Measurements from ENCODE around the gene NFIB.

DNA sequence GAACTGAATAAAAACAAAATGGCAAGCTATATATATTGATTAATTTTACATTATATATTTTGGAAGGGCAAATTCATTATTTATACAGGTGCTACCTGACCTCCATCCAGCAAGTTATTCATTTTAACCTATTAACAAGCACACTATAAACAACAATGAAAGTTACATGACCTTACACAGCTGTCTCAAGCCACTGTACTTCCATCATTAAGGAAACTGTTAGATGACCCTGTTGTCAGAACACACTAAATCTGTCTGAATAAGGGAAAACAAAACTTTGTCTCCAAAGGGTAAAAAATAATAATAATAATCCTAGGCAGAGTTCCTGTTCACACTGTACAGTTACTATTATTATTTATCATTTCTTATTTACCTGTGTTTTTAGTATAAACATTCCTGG is 44.0 kb downstream of the NFIB start:
- TF ChIP-seq, protein P1, sequence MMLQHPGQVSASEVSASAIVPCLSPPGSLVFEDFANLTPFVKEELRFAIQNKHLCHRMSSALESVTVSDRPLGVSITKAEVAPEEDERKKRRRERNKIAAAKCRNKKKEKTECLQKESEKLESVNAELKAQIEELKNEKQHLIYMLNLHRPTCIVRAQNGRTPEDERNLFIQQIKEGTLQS (IDR thresholded peaks at IDR 0.05; ENCODE audit: insufficient read depth, low read depth, low read length) = no peak
- TF ChIP-seq, protein P2, sequence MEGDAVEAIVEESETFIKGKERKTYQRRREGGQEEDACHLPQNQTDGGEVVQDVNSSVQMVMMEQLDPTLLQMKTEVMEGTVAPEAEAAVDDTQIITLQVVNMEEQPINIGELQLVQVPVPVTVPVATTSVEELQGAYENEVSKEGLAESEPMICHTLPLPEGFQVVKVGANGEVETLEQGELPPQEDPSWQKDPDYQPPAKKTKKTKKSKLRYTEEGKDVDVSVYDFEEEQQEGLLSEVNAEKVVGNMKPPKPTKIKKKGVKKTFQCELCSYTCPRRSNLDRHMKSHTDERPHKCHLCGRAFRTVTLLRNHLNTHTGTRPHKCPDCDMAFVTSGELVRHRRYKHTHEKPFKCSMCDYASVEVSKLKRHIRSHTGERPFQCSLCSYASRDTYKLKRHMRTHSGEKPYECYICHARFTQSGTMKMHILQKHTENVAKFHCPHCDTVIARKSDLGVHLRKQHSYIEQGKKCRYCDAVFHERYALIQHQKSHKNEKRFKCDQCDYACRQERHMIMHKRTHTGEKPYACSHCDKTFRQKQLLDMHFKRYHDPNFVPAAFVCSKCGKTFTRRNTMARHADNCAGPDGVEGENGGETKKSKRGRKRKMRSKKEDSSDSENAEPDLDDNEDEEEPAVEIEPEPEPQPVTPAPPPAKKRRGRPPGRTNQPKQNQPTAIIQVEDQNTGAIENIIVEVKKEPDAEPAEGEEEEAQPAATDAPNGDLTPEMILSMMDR (IDR thresholded peaks at IDR 0.05; ENCODE audit: control extremely low read depth in 1 of 3, insufficient read depth in 1 of 3, low read depth in 1 of 3, low read length in 3 of 3) = no peak
- TF ChIP-seq EZH2 (IDR thresholded peaks at IDR 0.05; ENCODE audit: low read depth, low read length, severe bottlenecking) (no peak), RAD21 (IDR thresholded peaks at IDR 0.05 in 1 of 2, conservative IDR thresholded peaks at IDR 0.05 in 1 of 2; ENCODE audit: low read depth in 2 of 2, low read length in 2 of 2) (no peak), NANOG (IDR thresholded peaks at IDR 0.05; ENCODE audit: insufficient read depth, low read depth, low read length, poor library complexity, severe bottlenecking) (no peak), YY1 (IDR thresholded peaks at IDR 0.05; ENCODE audit: low read depth, low read length) (no peak), POLR2A (IDR thresholded peaks at IDR 0.05; ENCODE audit: control extremely low read depth in 1 of 2, low read depth in 2 of 2, low read length in 2 of 2) (no peak), POLR2AphosphoS5 (IDR thresholded peaks at IDR 0.05; ENCODE audit: low read depth, low read length) (no peak), POU5F1 (IDR thresholded peaks at IDR 0.05; ENCODE audit: low read depth, low read length) (no peak), TAF1 (IDR thresholded peaks at IDR 0.05; ENCODE audit: low read depth, low read length) (no peak)
- TF ChIP-seq, protein P3, sequence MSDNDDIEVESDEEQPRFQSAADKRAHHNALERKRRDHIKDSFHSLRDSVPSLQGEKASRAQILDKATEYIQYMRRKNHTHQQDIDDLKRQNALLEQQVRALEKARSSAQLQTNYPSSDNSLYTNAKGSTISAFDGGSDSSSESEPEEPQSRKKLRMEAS (IDR thresholded peaks at IDR 0.05) = no peak
